Activated CD8-positive, alpha-beta T cell treated with anti-CD3 and anti-CD28 coated beads for 36 hours (primary cell): ENCODE data around the gene GLP1R. TPM values are rescaled to one million over a fixed set of nuclear protein-coding genes. Genes with fewer than 3 reads are reported as not detected.

ENCODE experiments used
- ATAC-seq: fragments of 200-7000 bp; cut with Tn5 transposase; one replicate; pipeline ENCODE4 v1.10.0; 2021; ENCODE audit warnings: mild to moderate bottlenecking, moderate library complexity
- CTCF ChIA-PET: fragments of 350-600 bp; sonication (Branson Sonifier 250); formaldehyde crosslinking; loops from one replicate; lab custom pipeline; 2021; ENCODE audit warnings: antibody characterized with exemption; lab: Charles Lee
- POLR2A ChIA-PET: fragments of 350-600 bp; sonication (Branson Sonifier 250); formaldehyde crosslinking; loops from one replicate; lab custom pipeline; 2021; ENCODE audit warnings: antibody characterized with exemption; lab: Charles Lee
- DNase-seq: peaks from one replicate; pipeline ENCODE4 v3.0.0-alpha.2; 2020
- H3K27ac Mint-ChIP-seq: one replicate; pipeline ENCODE4 v1.8.0; 2021; ENCODE audit warnings: mild to moderate bottlenecking, mixed read lengths
- H3K27me3 Mint-ChIP-seq: one replicate; pipeline ENCODE4 v1.8.0; 2021; ENCODE audit warnings: mixed read lengths
- H3K36me3 Mint-ChIP-seq: one replicate; pipeline ENCODE4 v1.8.0; 2021; ENCODE audit warnings: low read depth, mixed read lengths
- H3K4me1 Mint-ChIP-seq: one replicate; pipeline ENCODE4 v1.8.0; 2021; ENCODE audit warnings: low read depth, mixed read lengths
- H3K4me3 Mint-ChIP-seq: one replicate; pipeline ENCODE4 v1.8.0; 2021; ENCODE audit warnings: mild to moderate bottlenecking, moderate library complexity, mixed read lengths
- H3K9me3 Mint-ChIP-seq: one replicate; pipeline ENCODE4 v1.8.0; 2021; ENCODE audit warnings: mixed read lengths
- CTCF ChIP-seq: fragments of 200-600 bp; IDR thresholded peaks from one replicate; pipeline ENCODE4 v1.8.0; 2022; ENCODE audit warnings: antibody characterized with exemption, mild to moderate bottlenecking
- intact Hi-C: fragments of 100-400 bp; cut with micrococcal nuclease; formaldehyde crosslinking; loops from one replicate; pipeline ENCODE4 v1.10.0; 2022
- total RNA-seq, 2 experiments: library from RNA; stranded (reverse); gene quantifications; one replicate each; pipeline ENCODE4 v1.2.3, GENCODE V29; 2021

The GLP1R gene
- total RNA-seq, 2 experiments from 2014 or later, result 0.81 to 1.1 TPM

- POLR2A ChIA-PET, result no interaction called here
Measured at GRCh38 chr6:39029156-39030011, 19.2 kb upstream of the GLP1R start.

GRCh38 chr6:39035681-39036080, 12.9 kb upstream of the GLP1R start:
- H3K27me3 Mint-ChIP-seq, result peaks cover 58% of the 10 kb centered on the region
- DNase-seq (no peak), ATAC-seq (no peak)
- intact Hi-C loops, result no loop called here
- no peak overlapping the region for H3K4me3 Mint-ChIP-seq
- TF ChIP-seq CTCF, result no peak
- H3K27ac Mint-ChIP-seq, result no peak overlapping the region
- H3K4me1 Mint-ChIP-seq, result peaks cover 5% of the 10 kb centered on the region
- POLR2A ChIA-PET, result no interaction called here
- no peaks in the 10 kb centered on the region for H3K9me3 Mint-ChIP-seq
- CTCF ChIA-PET, result interaction anchor here (1.4 to 1.6 kb wide), 2 partner anchors 38 to 130 kb away, joined by 3 to 6 read pairs; no protein-coding TSS in a partner anchor
- no peaks in the 10 kb centered on the region for H3K36me3 Mint-ChIP-seq

More at GRCh38 chr6:39029156-39030011, 19.2 kb upstream of the GLP1R start:
- H3K4me1 Mint-ChIP-seq, result no peaks in the 10 kb centered on the region
- CTCF ChIA-PET, result interaction anchor here (0.6 to 2.9 kb wide), 22 partner anchors 9 to 511 kb away, joined by 3 to 22 read pairs (median 4); no protein-coding TSS in a partner anchor
- H3K9me3 Mint-ChIP-seq, result no peaks in the 10 kb centered on the region
- DNase-seq (peak; percentile 75), ATAC-seq (peak; percentile 99)
- H3K4me3 Mint-ChIP-seq, result no peak overlapping the region
- H3K27me3 Mint-ChIP-seq, result peaks cover 42% of the 10 kb centered on the region
- peak; percentile 84 for TF ChIP-seq CTCF
- intact Hi-C loops, result no loop called here
- no peaks in the 10 kb centered on the region for H3K36me3 Mint-ChIP-seq
- H3K27ac Mint-ChIP-seq, result no peak overlapping the region

- intact Hi-C loops, result no loop called here
- H3K4me3 Mint-ChIP-seq, result no peak overlapping the region
- CTCF ChIA-PET, result interaction anchor here (1.1 to 1.6 kb wide), 3 partner anchors 18 to 129 kb away, joined by 3 to 6 read pairs (median 3); no protein-coding TSS in a partner anchor
- H3K27me3 Mint-ChIP-seq, result peaks cover 60% of the 10 kb centered on the region
- ATAC-seq (no peak), DNase-seq (no peak)
- H3K36me3 Mint-ChIP-seq, result no peaks in the 10 kb centered on the region
- H3K9me3 Mint-ChIP-seq, result no peaks in the 10 kb centered on the region
- peaks cover 10% of the 10 kb centered on the region for H3K4me1 Mint-ChIP-seq
- TF ChIP-seq CTCF, result no peak
- POLR2A ChIA-PET, result no interaction called here
- no peak overlapping the region for H3K27ac Mint-ChIP-seq
Measured at GRCh38 chr6:39037082-39037508, 11.5 kb upstream of the GLP1R start.

- TF ChIP-seq CTCF, result no peak
- intact Hi-C loops, result no loop called here
- Mint-ChIP-seq H3K9me3 (no peaks in the 10 kb centered on the region), H3K4me3 (no peak overlapping the region), H3K27me3 (peaks cover 57% of the 10 kb centered on the region), H3K36me3 (no peaks in the 10 kb centered on the region), H3K4me1 (peaks cover 10% of the 10 kb centered on the region), H3K27ac (no peak overlapping the region)
- ChIA-PET POLR2A (no interaction called here), CTCF (no interaction called here)
- no peak for DNase-seq
- ATAC-seq, result no peak
Measured at GRCh38 chr6:39037707-39038106, 10.9 kb upstream of the GLP1R start.
